GM12864 (cell line): ENCODE results near the gene NRXN2.

Experiments
- DNase-seq: peaks from one replicate; pipeline ENCODE4 v3.0.0-alpha.2; 2011; ENCODE audit warnings: low read depth
- H3K4me3 ChIP-seq: 2 replicates; pipeline ENCODE4 v1.5.1; 2011; ENCODE audit warnings: mild to moderate bottlenecking, low read depth, low read length, control low read depth
- TF ChIP-seq, protein P1 (sequence below): IDR thresholded peaks from 2 replicates; pipeline ENCODE4 v1.5.1; 2011; ENCODE audit warnings: low read depth, mild to moderate bottlenecking, moderate library complexity, low read length, control low read depth, inconsistent platforms; ENCODE audit errors: missing control alignments

Gene NRXN2

GRCh38 chr11:64620381-64620971, 102.5 kb downstream of the NRXN2 start:
- no peak for DNase-seq

DNA sequence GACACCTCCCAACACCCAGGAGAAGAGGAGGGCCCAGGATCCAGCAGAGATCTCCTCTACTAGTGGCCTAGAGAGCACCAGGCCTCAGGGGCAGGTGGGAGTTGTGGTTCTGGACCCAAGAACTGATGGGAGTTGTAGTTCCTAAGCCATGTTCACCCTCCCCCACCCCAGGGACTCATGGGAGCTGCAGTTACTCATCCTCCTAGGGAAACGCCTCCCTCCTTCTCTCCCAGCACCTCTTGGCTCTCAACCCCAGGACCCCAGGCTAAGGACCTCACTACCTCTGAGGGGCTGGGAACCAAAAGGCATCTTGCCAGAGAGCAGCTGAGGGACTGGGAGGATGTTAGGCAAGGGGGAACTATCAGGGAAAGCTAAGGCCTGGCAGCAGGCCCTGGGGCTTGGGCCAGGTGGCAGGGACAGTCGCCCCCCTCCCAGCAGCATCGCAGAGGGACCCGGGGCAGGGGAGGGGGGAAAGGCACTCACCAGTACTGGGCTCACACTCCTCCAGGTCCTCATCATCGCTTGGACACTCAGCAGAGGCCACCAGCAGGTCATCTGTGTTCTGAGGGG, 103.1 kb downstream of the NRXN2 start:
- TF ChIP-seq, protein P1, sequence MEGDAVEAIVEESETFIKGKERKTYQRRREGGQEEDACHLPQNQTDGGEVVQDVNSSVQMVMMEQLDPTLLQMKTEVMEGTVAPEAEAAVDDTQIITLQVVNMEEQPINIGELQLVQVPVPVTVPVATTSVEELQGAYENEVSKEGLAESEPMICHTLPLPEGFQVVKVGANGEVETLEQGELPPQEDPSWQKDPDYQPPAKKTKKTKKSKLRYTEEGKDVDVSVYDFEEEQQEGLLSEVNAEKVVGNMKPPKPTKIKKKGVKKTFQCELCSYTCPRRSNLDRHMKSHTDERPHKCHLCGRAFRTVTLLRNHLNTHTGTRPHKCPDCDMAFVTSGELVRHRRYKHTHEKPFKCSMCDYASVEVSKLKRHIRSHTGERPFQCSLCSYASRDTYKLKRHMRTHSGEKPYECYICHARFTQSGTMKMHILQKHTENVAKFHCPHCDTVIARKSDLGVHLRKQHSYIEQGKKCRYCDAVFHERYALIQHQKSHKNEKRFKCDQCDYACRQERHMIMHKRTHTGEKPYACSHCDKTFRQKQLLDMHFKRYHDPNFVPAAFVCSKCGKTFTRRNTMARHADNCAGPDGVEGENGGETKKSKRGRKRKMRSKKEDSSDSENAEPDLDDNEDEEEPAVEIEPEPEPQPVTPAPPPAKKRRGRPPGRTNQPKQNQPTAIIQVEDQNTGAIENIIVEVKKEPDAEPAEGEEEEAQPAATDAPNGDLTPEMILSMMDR: no peak
- no peak overlapping the region for H3K4me3 ChIP-seq
- DNase-seq: no peak

More at GRCh38 chr11:64620381-64620971, 102.5 kb downstream of the NRXN2 start:
- no peak overlapping the region for H3K4me3 ChIP-seq
- TF ChIP-seq, protein P1: no peak

GRCh38 chr11:64619196-64619595, 103.8 kb downstream of the NRXN2 start:
- no peak overlapping the region for H3K4me3 ChIP-seq
- TF ChIP-seq, protein P1: no peak
- no peak for DNase-seq

GRCh38 chr11:64616817-64617216, 106.2 kb downstream of the NRXN2 start:
- TF ChIP-seq, protein P1: no peak
- no peak overlapping the region for H3K4me3 ChIP-seq
- no peak for DNase-seq

- no peak overlapping the region for H3K4me3 ChIP-seq
- TF ChIP-seq, protein P1: no peak
- DNase-seq: no peak
Observed at GRCh38 chr11:64614917-64615316, 108.1 kb downstream of the NRXN2 start.

GRCh38 chr11:64613648-64614047, 109.3 kb downstream of the NRXN2 start:
- TF ChIP-seq, protein P1: no peak
- DNase-seq: no peak
- no peak overlapping the region for H3K4me3 ChIP-seq

DNA sequence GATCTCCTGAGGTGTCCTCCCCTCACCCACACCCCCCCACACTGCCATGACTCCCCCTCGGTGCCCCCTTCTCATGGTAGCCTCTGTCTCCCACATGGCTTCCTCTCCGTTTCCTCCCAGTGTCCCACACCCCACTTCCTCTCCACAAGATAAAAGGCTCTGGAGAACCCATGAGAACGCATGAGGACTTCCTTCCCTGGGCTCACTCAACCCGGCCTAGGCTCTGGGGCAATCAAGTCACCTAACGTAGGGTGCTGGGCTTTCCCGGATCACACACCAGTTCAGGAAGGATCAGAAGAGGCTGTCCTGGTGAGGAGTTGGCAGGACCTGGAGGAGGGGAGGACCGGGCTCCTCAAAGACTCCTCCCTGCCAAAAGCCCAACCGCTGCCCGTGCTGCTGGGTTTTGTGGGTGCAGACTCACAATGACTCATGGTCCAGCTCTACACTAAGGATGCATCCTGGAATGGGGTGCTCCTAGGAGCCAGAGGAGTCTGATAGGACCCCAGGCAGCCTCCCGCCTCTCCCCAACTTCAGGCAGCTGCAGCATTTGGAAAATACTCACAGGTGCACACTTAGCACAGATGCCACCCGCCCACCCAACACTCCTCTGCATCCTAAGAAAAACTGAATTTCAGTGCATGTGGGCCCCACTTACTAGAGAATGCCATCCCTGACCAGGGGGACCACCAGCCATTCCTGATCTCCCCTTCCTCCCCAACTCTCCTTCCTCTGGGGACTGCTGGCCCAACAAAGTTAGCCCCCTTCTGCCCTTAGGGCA, 110.9 kb downstream of the NRXN2 start:
- TF ChIP-seq, protein P1: no peak
- no peak overlapping the region for H3K4me3 ChIP-seq
- DNase-seq: no peak
